ENCODE results near the gene TMED9.
A peak's percentile ranks its signal among the peaks of the same experiment; 100 is the strongest.

The TMED9 gene

DNA sequence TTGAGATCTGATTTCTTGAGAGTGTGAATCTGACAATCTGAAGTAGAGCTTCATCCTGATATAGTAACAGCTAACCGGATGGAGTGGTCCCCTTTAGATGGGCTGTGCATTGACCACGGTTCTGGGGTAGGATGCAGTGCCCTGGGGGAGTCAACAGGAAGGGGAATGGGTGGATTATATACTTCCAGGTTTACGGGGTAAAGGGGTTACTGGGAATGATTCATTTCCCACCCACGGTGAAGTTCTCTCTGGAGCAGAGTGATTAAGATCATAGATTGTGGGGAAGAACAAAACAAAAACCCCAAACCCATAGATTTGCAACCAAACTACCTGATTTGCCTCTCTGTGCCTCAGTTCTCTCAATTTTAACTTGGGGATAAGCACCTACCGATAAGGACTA is 6.5 kb downstream of the TMED9 start (continued):
- TF ChIP-seq, protein P1, sequence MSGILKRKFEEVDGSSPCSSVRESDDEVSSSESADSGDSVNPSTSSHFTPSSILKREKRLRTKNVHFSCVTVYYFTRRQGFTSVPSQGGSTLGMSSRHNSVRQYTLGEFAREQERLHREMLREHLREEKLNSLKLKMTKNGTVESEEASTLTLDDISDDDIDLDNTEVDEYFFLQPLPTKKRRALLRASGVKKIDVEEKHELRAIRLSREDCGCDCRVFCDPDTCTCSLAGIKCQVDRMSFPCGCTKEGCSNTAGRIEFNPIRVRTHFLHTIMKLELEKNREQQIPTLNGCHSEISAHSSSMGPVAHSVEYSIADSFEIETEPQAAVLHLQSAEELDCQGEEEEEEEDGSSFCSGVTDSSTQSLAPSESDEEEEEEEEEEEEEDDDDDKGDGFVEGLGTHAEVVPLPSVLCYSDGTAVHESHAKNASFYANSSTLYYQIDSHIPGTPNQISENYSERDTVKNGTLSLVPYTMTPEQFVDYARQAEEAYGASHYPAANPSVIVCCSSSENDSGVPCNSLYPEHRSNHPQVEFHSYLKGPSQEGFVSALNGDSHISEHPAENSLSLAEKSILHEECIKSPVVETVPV (CRISPR knock-in tag; IDR thresholded peaks at IDR 0.05) = no peak

DNA sequence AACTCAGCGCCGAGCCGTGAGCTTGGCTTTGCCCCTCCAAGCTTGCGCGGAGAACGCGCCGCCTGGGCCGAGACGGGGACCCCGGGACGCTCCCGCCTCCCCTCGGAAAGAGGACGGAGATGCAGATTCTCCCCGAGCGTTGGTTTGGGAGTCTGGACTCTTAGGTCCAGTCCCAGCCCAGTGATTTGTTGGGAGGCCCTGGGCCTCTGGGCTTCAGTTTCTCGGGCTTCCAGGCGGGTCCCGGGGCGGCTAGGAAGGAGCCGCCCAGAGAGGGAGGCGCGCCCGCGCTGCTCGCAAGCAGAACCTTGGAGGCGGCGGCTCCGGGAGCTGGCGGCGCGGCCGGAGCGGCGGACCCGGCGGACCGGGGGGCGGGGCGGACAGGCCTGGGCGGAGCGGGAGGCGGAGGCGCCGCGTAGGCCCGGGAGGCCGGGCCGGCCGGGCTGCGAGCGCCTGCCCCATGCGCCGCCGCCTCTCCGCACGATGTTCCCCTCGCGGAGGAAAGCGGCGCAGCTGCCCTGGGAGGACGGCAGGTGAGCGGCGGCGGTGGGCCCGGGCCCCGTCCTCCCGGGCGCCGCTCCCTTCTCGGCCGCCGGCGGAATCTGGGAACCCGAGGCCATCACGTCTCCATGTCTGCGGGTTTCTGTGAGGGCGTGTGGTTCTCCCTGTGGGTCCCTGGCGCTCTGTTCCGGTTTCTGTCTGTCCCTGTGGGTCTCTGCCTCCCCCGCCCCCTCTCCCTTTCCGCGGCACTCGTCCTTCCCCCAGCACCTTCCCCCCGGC is 7.9 kb downstream of the TMED9 start, which contains the start of gene B4GALT7:
Gene B4GALT7, plus strand, starts transcription at position 402 of the 777 bp plus-strand sequence. Its CDS starts 79 bp downstream, at position 481.
- TF ChIP-seq, protein P2, sequence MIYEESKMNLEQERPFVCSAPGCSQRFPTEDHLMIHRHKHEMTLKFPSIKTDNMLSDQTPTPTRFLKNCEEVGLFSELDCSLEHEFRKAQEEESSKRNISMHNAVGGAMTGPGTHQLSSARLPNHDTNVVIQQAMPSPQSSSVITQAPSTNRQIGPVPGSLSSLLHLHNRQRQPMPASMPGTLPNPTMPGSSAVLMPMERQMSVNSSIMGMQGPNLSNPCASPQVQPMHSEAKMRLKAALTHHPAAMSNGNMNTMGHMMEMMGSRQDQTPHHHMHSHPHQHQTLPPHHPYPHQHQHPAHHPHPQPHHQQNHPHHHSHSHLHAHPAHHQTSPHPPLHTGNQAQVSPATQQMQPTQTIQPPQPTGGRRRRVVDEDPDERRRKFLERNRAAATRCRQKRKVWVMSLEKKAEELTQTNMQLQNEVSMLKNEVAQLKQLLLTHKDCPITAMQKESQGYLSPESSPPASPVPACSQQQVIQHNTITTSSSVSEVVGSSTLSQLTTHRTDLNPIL (CRISPR knock-in tag; IDR thresholded peaks at IDR 0.05; ENCODE audit: low read depth) = no peak
- TF ChIP-seq TCF4 (CRISPR knock-in tag; IDR thresholded peaks at IDR 0.05; ENCODE audit: borderline replicate concordance) (no peak), PPARA (CRISPR knock-in tag; IDR thresholded peaks at IDR 0.05; ENCODE audit: borderline replicate concordance) (no peak), CSDC2 (CRISPR knock-in tag; IDR thresholded peaks at IDR 0.05) (no peak), GLIS3 (CRISPR knock-in tag; IDR thresholded peaks at IDR 0.05) (no peak), ZC3H10 (CRISPR knock-in tag; IDR thresholded peaks at IDR 0.05) (no peak), ZNF8 (CRISPR knock-in tag; IDR thresholded peaks at IDR 0.05) (no peak), ESRRG (CRISPR knock-in tag; IDR thresholded peaks at IDR 0.05) (no peak), SNAI2 (CRISPR knock-in tag; IDR thresholded peaks at IDR 0.05) (no peak), RARB (CRISPR knock-in tag; IDR thresholded peaks at IDR 0.05) (no peak)
- TF ChIP-seq, protein P1 (CRISPR knock-in tag; IDR thresholded peaks at IDR 0.05) = no peak
- TF ChIP-seq, protein P3, sequence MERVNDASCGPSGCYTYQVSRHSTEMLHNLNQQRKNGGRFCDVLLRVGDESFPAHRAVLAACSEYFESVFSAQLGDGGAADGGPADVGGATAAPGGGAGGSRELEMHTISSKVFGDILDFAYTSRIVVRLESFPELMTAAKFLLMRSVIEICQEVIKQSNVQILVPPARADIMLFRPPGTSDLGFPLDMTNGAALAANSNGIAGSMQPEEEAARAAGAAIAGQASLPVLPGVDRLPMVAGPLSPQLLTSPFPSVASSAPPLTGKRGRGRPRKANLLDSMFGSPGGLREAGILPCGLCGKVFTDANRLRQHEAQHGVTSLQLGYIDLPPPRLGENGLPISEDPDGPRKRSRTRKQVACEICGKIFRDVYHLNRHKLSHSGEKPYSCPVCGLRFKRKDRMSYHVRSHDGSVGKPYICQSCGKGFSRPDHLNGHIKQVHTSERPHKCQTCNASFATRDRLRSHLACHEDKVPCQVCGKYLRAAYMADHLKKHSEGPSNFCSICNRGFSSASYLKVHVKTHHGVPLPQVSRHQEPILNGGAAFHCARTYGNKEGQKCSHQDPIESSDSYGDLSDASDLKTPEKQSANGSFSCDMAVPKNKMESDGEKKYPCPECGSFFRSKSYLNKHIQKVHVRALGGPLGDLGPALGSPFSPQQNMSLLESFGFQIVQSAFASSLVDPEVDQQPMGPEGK (CRISPR knock-in tag; IDR thresholded peaks at IDR 0.05; ENCODE audit: borderline replicate concordance) = no peak
- TF ChIP-seq, protein P4, sequence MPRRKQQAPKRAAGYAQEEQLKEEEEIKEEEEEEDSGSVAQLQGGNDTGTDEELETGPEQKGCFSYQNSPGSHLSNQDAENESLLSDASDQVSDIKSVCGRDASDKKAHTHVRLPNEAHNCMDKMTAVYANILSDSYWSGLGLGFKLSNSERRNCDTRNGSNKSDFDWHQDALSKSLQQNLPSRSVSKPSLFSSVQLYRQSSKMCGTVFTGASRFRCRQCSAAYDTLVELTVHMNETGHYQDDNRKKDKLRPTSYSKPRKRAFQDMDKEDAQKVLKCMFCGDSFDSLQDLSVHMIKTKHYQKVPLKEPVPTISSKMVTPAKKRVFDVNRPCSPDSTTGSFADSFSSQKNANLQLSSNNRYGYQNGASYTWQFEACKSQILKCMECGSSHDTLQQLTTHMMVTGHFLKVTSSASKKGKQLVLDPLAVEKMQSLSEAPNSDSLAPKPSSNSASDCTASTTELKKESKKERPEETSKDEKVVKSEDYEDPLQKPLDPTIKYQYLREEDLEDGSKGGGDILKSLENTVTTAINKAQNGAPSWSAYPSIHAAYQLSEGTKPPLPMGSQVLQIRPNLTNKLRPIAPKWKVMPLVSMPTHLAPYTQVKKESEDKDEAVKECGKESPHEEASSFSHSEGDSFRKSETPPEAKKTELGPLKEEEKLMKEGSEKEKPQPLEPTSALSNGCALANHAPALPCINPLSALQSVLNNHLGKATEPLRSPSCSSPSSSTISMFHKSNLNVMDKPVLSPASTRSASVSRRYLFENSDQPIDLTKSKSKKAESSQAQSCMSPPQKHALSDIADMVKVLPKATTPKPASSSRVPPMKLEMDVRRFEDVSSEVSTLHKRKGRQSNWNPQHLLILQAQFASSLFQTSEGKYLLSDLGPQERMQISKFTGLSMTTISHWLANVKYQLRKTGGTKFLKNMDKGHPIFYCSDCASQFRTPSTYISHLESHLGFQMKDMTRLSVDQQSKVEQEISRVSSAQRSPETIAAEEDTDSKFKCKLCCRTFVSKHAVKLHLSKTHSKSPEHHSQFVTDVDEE (CRISPR knock-in tag; IDR thresholded peaks at IDR 0.05) = no peak
- peak; percentile 94 for ATAC-seq

DNA sequence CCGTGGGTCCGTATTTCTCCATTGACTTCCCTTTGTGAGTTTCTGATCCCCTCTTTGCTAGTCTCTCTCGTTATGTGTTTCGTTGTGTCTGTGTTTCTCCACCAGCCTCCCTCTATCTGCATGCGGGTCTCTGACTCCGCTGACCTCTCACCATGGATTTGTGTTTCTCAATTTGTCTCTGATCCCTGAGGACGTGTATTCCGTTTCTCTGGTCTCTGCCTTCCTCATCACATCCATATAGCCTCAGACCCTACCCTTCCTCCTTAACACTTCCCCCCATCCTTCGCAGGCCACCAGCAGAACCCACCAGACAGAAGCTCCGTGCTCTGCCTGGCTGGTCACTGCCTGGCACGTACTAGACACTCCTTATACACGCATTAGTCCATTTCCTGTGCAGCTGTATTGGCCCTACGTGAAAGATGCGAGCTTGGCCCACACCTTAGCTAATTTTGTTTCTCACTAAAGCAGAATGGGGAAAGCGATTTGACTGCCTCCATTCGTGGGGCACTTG is 8.6 kb downstream of the TMED9 start:
- TF ChIP-seq, protein P2 (CRISPR knock-in tag; IDR thresholded peaks at IDR 0.05; ENCODE audit: low read depth) = no peak
- TF ChIP-seq ZNF8 (CRISPR knock-in tag; IDR thresholded peaks at IDR 0.05) = no peak
- no peak for TF ChIP-seq ZFP30 (CRISPR knock-in tag; IDR thresholded peaks at IDR 0.05)
- TF ChIP-seq SNAI2 (CRISPR knock-in tag; IDR thresholded peaks at IDR 0.05) = no peak
- TF ChIP-seq, protein P4 (CRISPR knock-in tag; IDR thresholded peaks at IDR 0.05) = no peak
- peak; percentile 13 for ATAC-seq

Data from SK-N-SH treated with all-trans-retinoic acid at 6 μM for 48 hours (cell line).